CD4-positive, alpha-beta T cell treated with Interferon alpha-2 for 1 hour (primary cell): ENCODE measurements around the gene POU2F2.

ENCODE experiments used
- DNase-seq, 2 donors: peaks; one replicate each; pipeline ENCODE4 v3.0.0-alpha.2; 2020 to 2022

POU2F2 gene

DNA sequence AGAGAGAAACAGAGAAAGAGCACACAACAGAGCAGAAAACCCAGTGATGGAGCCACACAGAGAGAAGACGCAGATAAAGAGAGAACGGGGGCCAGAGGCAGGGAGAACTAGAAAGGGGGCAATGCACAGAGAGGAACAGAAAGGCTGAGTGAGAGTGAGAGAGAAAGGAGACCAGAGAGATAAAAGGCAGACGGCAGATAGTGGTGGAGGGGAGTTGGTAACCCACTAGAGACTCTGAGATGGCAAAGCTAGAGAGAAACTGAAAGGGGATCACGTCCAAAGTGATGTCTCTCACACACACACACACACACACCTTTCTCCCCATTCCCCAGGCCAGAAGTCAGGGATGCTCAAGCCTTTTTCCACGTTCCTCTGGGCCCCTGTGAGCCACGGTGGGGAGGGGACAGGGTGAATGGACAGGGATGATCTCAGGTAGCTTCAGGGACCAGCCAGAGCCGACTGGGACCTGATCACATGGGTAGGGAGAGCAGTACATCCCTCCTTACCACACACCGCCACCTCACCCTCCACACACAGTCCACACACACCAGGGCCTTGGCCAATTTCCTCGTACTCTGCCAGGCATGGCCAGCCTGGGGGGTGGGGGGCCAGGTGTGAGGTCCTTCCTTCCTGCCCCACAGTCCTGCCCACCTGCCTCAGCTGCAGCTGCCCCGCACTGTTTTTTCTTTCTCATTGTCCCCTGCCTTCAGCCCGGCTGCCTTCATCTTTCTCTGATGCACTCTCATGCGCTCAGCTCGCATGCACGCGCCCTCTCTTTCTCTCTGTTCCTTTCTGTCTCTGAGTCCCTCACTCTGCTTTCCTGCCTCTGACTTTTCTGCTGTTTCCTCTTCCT lies 22.5 kb upstream of the POU2F2 start:
- DNase-seq = no peak

DNA sequence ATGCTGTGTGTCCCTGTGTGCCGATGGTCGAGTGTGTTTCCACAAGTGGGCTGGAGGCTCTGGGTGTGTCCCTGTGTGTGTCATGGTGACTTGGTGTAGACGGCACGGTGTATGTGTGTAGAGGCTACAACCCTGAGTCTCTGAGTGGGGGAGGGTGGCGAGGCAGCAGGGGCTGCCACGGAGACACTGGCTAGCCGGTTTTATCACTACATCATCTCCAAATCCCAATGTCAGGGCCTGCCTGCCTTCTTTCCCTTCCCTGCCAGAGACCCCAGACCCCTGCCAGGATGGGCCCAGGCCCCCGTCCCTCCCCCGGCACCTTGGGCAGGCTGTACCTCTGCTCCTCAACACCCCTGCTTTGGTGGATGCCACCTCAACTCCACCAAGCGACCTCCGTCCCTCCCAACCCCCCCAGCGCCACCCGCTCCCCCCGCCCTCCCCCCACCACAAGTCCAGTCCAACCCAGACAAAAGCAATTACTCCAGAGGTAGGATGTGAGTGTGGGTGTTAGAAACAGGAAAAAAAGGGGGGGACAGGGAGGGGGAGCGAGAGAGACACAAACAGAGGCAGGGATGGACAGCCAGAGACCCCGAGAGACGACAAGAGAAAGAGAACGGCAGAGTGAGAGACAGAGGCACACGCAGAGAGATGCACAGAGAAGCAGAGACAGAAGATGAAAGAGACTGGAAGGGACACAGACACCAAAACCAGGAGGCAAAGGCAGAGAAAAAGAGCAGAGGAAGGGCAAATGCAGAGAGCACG lies 21.6 kb upstream of the POU2F2 start:
- DNase-seq = no peak

DNA sequence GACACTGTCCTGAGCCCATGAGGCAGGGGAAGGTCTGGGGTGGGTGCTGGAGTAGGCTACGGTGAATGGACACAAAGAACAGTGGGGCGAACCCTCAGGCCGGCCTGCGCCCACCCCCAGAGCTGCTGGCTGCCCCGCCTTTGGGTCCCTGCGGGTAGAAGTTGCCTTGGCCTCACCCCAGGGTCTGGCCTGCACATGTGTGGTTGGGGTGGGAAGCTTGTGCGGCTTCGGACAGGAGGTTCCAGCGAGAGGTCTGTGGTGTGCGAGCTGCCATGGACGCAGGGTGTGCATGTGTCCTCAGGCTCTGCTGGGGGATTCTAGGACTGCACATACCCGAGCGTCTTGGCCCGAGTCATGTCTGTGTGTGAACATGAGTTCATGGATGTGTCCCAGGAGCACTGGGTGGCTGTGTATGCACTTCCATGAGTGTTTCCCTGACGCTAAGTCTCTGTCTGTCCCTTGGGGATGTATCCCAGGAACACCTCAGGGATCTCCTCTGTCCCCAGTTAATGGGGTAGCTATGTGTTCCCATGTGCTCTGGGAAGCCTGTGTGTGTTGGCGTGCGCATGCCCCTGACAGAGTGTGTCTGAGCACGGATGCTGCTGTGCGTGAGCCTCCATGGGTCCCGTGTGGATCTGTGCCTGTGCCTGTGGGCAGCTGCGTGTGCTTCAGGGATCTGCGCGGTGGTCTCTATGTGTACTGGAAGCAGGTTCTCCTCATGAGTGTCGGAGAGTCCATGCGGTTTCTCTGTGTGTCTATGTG lies 20.8 kb upstream of the POU2F2 start:
- no peak for DNase-seq

DNA sequence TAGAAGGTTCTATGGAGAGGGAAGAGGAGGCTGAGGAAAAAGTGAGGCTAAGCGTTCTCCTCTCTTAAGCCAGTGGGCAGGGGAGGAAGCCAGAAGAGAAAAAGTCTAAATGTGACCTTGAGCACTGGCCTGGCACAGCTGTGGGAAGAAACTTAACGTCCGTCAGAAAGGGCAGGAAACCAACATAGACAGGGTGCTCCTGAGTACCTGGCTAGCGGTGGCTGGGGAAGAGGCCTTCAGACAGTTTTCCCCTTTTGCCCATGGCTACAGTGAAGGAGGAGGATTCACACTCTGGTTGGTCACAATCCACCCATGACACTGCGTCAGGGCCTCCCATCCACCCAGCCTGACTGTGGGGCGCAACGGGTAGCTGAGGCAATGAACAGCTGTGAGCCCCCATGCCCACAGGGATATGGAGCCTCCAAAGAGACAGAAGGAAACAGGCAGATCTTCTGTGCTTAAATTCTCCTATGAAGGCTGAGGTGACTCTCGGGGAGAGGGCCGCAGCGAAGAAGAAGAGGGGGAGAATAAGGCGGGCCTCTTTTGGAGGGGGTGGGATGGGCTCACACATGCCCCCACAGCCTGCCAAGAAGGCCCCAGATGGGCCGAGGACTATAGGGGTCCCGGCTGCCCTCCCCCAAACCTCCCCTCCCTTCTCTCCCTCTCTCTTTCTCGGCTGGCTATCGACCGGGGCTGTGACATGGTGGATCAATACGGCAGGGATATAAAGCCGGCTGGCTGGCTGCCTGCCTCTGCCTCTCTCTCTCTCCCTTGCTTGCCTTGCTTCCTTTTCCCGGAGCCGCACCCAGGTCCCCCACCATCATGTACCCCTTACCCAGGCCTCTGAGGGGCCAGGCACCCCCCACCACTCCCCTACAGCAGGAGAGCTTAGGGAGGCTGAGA lies 19.8 kb upstream of the POU2F2 start:
- no peak for DNase-seq

DNA sequence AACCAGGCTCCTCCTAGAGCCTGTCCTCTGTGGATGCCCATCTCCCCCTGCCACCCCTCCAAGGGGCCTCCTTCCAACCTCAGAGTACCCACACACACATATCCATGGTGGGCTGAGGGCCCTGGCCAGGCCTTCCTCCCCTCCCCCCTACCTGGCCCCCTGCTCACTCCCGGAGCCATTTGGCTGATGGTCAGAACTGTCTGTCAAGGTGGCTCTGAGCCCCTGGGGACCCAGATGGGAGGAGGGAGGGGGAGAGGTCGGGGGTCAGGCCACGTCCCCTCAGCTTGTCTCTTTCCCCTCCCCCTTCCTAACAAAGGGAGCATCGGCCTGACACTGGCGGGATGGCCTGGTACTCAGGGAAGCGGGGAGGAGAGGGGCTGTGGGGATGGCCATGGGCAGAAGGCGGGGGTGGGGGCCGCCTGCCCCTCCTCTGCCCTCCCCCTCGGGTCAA lies 18.7 kb upstream of the POU2F2 start:
- no peak for DNase-seq

DNA sequence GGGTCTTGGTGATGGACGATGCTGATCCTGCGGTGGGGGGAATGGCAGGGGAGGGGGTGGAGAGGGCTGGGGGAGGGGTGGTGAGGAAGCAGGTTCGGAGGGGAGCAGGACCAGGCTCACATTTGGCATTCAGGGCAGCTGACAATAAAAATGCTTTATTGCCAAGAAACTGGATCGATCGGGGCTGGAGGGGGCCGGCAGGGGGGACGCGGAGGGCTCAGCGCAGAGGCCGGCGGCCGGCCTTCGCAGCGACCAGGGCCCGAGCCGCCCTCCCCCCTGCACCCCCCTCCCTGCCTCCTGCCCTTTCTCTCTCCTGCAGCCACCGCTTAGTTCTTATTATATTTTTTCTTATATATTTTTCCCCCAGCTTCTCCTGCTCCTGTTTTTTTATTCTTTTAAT lies 18.1 kb upstream of the POU2F2 start:
- DNase-seq = no peak

DNA sequence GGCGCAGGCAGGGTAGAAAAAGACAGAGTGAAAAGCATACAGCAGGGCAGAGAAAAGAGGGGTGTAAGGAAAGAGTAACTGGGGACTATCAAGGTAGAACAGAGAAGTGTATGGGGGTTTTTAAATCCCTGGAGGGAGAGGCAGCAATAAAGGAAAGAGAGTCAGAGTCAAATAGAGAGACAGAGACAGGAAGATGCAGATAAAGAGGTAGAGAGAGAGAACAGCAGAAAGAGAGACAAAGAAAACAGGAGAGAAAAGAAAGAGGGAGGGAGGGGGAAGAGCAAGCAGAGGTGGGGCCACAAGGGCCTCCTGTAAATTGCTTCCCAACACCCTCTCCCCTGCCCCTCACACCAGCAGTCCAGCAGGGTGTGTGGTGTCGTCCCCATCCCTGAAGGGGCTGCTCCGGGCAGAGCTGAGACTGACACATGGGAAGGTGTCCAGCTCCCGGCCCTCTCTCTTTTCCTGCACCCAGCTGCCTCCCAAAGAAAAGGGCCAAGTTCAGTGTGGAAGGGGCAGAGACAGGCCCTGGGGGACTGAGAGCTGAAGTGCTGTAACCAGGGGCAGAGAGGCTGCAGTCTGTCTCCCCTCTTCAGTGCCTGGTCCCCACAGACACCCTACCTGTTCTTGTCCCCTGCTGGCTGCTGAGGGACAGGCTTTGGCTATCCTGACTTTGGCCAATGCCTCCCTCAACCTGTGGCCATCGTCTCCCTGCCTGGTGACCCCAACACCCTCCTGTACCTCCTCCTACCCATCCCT lies 17.4 kb upstream of the POU2F2 start:
- no peak for DNase-seq

DNA sequence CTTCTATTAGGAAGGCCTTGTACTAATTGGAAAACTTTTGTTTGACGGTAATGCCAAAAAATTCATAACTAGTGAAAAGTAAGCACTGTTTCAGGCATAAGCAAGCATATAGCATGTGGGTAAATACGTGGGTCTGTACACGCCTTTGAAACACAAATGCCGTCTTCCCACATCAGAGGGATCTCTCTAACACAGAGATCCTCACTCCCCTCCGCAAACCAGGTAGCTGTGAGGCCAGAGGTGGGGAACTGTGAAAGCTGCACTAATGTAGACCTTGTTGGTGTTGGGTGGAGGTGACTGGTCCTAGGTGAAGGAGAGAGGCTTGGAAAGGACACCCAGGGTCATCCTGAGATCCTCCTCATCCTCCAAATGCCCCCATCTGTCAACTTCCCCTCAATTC lies 16.0 kb upstream of the POU2F2 start:
- no peak for DNase-seq

DNA sequence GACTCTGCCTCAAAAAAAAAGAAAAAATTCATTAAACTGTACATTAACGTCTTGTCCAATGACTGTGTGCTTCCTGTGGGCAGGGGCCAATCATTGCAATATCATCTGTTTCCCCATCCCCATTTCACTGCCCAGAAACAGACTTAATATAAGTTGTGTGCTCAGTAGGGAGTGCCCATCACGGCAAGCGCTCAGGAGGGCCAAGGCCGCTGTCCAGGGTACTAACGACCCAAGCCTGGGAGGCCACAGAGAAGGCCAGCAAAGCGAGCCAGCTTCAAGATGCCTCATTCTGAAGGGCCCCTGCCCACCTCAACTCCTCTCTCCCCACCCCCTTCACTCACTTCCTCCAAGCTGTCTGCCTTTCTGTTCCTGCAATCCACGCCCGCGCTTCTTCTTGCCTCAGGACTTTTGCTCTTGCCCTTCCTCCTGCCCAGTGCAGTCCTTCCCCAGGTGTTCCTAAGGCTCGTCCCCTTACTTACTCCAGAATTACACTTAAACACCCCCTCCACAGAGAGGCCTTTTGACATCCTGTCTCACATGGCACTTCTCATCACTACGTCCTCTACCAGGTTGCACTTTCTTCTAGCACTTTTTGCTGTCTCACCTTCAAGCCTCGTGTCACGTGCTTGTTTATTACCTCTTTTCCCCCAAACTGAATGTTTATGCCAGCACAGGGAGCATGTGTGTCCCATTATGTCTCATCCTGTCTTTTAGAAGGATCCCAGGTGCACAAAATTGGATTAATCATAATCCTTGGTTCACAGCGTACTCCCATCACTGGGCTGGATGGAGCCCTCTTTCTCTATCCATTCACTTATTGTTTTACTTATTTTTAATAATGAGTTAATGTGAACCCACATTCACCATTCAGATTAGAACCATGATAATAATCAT lies 11.3 kb upstream of the POU2F2 start:
- DNase-seq = no peak

DNA sequence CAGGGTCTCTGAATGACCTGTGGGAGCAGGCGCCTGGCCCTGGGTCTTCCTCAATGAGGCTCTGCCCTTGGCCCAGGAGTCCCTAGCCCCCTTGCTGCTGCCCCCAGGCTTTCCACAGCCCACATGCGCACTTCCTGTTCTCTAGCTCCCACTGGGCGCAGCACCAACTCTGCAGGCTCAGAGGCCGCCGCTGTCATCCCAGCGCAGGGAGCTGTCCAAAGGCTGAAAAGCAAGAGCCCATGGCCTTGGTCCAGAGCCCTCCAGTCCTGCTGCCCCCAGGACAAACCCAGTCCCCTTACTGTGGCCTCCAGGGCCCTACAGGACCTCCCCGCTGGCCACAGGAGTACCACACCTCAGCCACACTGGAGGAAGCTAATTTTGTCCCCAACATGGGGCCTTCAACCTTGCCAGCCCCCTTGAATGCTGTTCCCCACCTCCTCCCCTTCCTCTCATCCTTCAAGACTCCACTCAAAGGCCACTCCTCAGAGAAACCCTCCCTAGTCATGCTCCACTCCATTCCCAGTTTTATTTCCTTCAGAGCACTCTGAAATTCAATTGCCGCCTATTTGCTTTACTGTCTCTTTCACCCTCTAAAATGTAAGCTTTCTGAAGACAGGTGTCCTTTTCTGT lies 8.0 kb upstream of the POU2F2 start:
- DNase-seq = no peak

DNA sequence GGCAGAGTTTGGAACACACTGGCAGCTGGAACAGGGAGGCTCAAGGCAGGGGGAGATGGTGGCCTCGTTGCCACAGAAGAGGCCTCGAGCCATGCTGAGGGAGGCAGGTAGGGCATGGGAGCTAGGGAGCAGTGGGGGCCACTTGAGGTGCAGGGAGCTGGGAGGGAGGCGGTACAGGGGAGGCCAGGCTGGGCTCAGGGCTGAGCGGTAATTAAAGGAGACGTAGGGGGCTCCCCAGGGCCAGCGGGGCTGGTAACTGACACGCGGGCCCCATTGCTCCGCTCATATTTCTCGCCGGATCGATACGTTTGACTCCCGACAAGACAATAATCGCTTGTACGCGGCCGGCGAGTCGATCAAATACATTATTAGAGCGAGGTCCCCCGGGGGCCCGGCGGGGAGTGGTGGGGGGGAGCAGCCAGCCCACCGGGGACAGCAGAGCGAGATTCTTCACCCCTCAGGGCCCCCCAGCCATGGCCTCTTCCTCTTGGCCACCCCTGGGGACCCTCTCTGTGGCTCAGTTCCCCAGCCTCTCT lies 2.4 kb upstream of the POU2F2 start:
- no peak for DNase-seq

DNA sequence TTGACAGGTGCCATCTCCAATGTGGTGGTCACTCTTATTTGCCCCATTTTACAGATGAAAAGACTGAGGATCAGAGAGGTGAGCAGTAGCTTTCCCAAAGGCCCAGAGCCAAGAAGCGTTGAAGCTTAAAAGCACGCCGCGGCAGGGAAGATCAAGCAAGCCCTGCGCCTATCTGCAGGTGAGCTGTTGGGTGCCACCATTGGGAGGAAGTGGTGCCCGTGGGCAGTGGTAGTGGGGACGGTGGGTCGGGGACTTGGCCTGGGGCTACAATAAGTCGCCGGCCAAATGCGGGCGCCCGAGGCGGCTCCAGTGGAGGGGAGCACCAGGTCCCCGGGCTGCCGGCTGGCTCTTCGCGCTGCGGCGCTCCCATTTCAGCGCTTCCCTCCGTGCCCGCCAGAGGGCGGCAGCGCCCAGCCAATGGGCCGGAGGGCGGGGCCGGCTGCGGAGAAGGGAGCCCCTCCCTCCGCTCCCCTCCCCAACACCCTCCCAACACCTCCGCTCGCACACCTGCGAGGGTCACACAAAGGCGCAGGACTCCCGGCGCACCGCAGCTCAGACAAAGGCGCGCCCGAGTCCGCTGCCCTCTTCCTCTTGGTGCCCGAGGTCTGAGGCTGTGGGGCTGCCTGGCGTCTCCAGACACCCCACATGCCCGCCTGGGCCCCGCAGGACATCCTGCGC lies 744 bp upstream of the POU2F2 start:
- peak; percentile 82 to 91 for DNase-seq

DNA sequence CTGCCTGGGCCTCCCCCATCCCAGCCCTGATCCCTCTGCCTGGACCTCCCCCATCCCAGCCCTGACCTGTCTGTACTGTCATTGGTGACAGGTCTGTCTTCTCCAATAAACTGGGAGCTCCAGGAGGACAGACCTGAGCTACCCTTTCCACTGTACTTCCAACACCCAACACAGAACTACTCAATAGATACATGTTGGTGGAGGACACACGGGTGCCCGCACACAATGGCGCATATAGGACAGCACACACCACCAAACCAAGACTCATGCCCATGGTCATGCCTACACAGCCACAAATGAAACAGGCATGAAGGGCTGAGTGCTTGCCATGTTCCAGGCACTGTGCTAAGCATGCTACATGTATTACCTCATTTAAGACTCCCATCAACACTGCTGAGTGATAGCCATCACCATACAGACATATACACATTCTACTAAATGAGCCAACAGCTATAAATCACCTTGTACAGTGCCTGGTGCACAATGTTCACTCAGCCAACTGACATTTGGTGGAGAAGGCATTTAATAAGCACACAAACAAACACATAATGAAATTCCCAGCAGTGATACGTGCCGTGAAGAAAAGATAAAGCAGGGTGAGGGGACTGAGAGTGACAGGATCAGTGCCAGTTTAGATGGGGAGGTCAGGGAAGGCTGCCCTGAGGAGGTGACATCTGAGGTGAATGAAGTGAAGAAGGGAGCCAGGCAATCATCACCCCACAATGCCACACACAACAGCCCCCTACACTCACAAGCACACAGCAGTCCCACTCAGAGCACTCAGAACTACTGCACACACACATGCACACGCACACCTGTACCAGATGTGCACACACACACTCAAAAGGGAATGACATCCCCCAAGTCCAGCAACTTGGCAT lies 857 bp downstream of the POU2F2 start:
- DNase-seq = no peak

DNA sequence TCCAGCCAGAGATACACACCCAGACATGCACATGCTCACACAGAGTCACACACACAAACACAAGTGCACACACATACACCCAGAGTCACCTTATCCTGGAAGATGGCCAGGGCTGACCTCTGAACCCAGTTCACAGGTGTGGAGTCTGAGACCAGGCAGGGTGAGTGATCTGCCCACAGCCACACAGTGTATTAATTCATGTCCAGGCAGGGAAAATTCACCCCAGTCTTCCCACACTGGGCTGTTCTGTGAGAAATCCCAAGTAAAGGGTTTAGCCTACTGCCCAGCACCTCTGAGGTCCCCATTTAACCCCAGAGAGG lies 2.0 kb downstream of the POU2F2 start:
- DNase-seq = no peak

DNA sequence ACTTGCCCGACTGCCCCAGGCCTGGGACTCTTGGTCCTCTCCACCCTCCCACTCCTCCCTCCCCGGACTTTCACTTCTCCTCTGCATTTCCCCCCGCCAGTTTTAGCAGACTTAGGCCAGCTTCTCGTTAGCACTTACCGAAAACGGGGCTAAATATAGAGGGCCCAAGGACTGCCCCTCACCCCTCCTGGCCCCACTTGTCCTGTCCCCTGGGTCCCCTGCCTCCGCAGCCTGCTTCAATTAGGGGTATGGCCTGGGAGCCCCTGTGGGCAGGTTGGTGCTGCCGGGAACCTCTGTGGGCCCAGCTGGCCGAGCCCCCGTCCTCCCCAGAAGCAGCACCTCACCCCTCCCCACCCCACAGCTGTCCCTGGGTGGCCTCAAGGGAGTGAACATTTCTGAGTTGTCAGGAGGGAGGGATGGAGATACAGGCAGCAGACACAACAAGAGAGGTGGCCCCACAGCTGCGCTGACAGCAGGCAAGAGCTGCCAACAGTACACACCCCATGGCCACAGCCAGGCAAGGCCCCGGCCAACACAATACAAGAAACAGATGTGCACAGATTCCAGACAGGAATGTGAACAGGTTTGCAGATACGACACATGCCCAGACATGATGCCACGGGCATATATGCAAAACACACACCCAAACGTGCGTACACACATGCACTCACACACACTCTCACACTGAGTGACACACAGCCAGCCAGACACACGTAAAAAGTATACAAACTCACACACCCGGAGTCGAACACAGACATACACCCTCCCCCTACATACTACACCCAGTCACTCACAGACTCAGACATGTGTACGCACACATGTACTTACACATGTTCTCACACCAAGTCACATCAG lies 2.6 kb downstream of the POU2F2 start:
- DNase-seq = peak in 1 of 2 donors; percentile 77

DNA sequence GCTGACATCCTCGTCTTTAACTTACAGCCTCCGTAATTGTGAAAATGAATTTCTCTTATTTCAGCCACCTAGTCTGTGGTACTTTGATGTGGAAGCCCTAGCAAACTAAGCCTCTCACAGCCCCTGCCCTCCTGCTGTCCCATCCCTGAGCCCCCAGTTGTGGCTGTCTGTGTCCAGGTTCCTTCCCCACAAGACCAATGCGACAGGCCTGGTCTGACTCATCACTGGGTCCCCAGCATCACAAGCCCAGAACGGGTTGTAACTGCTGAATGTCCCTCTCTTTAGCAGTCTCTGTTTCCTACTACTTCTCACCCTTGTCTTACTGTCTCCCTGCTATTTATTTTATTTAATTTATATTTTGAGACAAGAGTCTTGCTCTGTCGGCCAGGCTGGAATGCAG lies 5.7 kb downstream of the POU2F2 start:
- no peak for DNase-seq

DNA sequence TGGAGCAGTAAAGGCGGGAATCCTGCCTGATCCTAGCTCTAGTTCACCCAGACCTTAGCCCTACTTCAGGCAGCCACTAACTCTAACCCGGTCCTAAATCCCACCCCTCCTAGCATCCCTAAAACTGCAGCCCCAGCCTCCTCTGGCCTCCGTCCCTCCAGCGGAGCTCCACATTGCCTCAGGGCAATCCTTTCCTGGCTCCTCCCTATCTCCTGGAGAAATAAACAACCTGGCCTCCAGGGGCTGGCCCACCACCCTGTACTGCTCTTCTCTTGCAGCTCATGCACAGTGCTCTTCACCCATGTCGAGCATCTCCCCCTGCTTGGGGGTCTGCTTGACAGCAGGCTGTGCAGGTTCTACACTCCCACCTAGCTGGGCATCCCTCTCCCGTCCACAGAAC lies 6.7 kb downstream of the POU2F2 start:
- no peak for DNase-seq
